Hematopoietic multipotent progenitor cell treated with erythropoietin and hydrocortisone succinate and interleukin-3 and kit ligand, for 6 days (in vitro differentiated cells): Measurements from ENCODE around the gene NCR3LG1.
A peak's percentile ranks its signal among the peaks of the same experiment; 100 is the strongest.

Experiments used
- DNase-seq: peaks from one replicate; pipeline ENCODE4 v3.0.0-alpha.2; 2015

Gene NCR3LG1

GRCh38 chr11:17375547-17375946 is 23.9 kb downstream of the NCR3LG1 start:
- DNase-seq: no peak

GRCh38 chr11:17376493-17376892 is 24.9 kb downstream of the NCR3LG1 start:
- no peak for DNase-seq

- DNase-seq: no peak
Measured at GRCh38 chr11:17378655-17379054, 27.1 kb downstream of the NCR3LG1 start.

GRCh38 chr11:17379383-17380180 is 28.0 kb downstream of the NCR3LG1 start:
- DNase-seq: no peak

- DNase-seq: no peak
Measured at GRCh38 chr11:17381156-17381555, 29.6 kb downstream of the NCR3LG1 start.

- DNase-seq: no peak
Measured at GRCh38 chr11:17382046-17382728, 30.6 kb downstream of the NCR3LG1 start.

- DNase-seq: peak; percentile 26
Measured at GRCh38 chr11:17383461-17383860, 31.9 kb downstream of the NCR3LG1 start.

GRCh38 chr11:17384002-17384511 is 32.5 kb downstream of the NCR3LG1 start:
- DNase-seq: peak; percentile 95

- no peak for DNase-seq
Measured at GRCh38 chr11:17385492-17385891, 33.9 kb downstream of the NCR3LG1 start.

- no peak for DNase-seq
Measured at GRCh38 chr11:17385926-17386325, 34.3 kb downstream of the NCR3LG1 start.

- DNase-seq: peak; percentile 80
Measured at GRCh38 chr11:17386331-17387084, 34.9 kb downstream of the NCR3LG1 start.

GRCh38 chr11:17387254-17387653 is 35.7 kb downstream of the NCR3LG1 start:
- DNase-seq: no peak

- DNase-seq: no peak
Measured at GRCh38 chr11:17387811-17388210, 36.2 kb downstream of the NCR3LG1 start.

- DNase-seq: peak; percentile 26
Measured at GRCh38 chr11:17388609-17389210, 37.1 kb downstream of the NCR3LG1 start, which contains the start of gene KCNJ11. Gene KCNJ11 (minus strand): TSS chr11:17388659. CDS start chr11:17388091, 568 bp downstream.

GRCh38 chr11:17389211-17389956 is 37.8 kb downstream of the NCR3LG1 start:
- peak; percentile 75 for DNase-seq

- no peak for DNase-seq
Measured at GRCh38 chr11:17389957-17390649, 38.5 kb downstream of the NCR3LG1 start.

GRCh38 chr11:17391493-17392355 is 40.1 kb downstream of the NCR3LG1 start:
- no peak for DNase-seq

- DNase-seq: no peak
Measured at GRCh38 chr11:17392872-17393271, 41.3 kb downstream of the NCR3LG1 start.

GRCh38 chr11:17393472-17393871 is 41.9 kb downstream of the NCR3LG1 start:
- DNase-seq: no peak

- DNase-seq: no peak
Measured at GRCh38 chr11:17394743-17395390, 43.3 kb downstream of the NCR3LG1 start.
